ENCODE results near the gene NFX1.

NFX1 gene

DNA sequence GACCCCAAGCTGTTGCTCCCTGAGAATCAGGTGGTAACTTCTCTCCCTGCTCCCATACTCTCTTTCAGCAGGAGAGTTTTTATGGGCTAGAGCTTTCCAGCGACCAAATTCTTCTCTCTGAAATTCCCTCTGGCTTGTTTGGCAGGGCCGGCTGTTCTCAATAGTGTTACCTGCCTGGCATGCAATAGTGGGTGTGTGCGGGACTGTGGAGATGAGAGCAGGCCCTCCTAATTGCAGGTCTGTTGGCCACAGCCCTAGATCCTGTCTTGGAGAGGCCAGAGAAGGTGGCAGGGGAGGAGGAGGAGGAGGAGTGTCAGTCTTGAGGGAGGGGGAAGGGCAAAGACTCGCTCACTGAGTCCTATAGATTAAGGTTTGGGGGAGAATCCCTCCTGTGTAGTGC lies 82.6 kb downstream of the NFX1 start:
- no peak for DNase-seq
- no peak for TF ChIP-seq CTCF (IDR thresholded peaks at IDR 0.05)
- H3K27me3 Mint-ChIP-seq (ENCODE audit: low read depth, poor library complexity), result no peaks in the 10 kb centered on the region
- peaks cover 59% of the 10 kb centered on the region for H3K4me1 Mint-ChIP-seq
- no peak overlapping the region for H3K4me3 Mint-ChIP-seq
- H3K27ac Mint-ChIP-seq, result peak overlapping the region; percentile 71
- no peaks in the 10 kb centered on the region for H3K9me3 Mint-ChIP-seq
- H3K36me3 Mint-ChIP-seq (ENCODE audit: low read depth), result peaks cover 18% of the 10 kb centered on the region

DNA sequence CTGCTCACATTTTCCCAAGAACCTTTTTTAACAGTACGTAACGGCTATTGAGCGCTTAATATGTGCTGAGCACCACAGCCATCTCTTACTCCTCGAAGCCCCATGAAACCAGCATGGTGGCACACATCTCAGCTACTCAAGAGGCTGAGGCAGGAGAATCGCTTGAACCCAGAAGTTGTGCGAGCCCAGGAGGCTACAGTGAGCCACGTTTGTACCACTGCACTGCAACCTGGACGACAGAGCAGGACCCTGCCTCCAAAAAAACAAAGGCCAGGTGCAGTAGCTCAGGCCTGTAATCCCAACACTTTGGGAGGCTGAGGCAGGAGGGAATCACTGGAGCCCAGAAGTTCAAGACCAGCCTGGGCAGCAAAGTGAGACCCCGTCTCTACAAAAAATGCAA lies 83.9 kb downstream of the NFX1 start:
- no peak overlapping the region for H3K4me3 Mint-ChIP-seq
- DNase-seq, result no peak
- H3K4me1 Mint-ChIP-seq, result peaks cover 59% of the 10 kb centered on the region
- no peaks in the 10 kb centered on the region for H3K27me3 Mint-ChIP-seq (ENCODE audit: low read depth, poor library complexity)
- H3K36me3 Mint-ChIP-seq (ENCODE audit: low read depth), result peaks cover 10% of the 10 kb centered on the region
- no peaks in the 10 kb centered on the region for H3K9me3 Mint-ChIP-seq
- H3K27ac Mint-ChIP-seq, result peak overlapping the region; percentile 41
- TF ChIP-seq CTCF (IDR thresholded peaks at IDR 0.05), result no peak

DNA sequence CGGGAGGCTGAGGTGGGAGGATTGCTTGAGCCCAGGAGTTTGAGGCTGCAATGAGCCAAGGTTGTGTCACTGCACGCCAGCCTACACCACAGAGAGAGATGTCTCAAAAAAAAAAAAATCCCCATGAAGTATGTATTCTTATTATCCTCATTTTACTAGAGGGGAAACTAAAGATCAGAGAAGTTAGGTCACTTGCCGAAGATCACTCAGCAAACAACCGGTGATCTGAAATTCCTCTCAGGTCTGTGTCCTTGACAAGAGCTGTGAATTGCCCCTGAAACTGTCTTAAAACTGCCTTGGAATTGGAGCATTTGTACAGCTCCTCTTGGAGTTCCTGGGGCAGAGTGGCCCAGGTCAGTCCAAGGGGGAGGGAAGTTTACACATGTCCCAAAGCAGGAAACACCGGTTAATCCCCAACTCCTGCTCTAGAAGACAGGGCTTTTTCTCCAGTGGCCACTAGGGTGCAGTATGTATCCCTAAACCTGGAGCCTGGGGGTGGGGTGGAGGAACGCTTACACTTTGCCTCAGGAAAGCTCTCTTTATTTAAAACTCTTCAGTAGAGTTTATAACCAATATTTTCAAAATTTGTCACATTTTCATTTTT lies 84.4 kb downstream of the NFX1 start:
- Mint-ChIP-seq H3K27ac (peak overlapping the region; percentile 99), H3K36me3 (ENCODE audit: low read depth) (peaks cover 5% of the 10 kb centered on the region), H3K4me1 (peaks cover 62% of the 10 kb centered on the region), H3K9me3 (no peaks in the 10 kb centered on the region), H3K4me3 (peak overlapping the region; percentile 65), H3K27me3 (ENCODE audit: low read depth, poor library complexity) (peaks cover 4% of the 10 kb centered on the region)
- DNase-seq, result peak; percentile 73
- peak; percentile 86 for TF ChIP-seq CTCF (IDR thresholded peaks at IDR 0.05)

DNA sequence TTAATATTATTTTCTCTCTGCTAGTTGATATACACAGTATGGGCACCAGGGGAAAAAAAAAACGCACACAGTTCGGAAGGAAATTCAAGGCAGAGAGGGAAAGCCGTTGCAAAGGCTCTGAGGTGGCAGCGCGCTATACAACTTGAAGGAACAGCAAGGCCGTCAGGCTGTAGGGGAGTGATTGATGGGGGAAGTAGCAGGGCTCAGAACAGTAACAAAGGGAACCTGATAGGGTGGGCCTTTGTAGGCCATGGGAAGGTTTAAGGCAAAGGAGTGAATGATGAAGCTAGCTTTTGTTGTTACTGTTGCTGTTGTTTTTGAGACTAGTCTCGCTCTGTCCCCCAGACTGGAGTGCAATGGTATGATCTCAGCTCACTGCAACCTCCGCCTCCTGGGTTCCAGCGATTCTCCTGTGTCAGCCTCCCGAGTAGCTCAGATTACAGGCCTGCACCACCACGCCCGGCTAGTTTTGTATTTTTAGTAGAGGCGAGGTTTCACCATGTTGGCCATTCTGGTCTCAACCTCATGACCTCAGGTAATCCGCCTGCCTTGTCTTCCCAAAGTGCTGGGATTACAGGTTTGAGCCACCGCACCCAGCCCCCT lies 85.0 kb downstream of the NFX1 start:
- Mint-ChIP-seq H3K27me3 (ENCODE audit: low read depth, poor library complexity) (peaks cover 4% of the 10 kb centered on the region), H3K27ac (peak overlapping the region; percentile 99), H3K36me3 (ENCODE audit: low read depth) (no peaks in the 10 kb centered on the region), H3K9me3 (no peaks in the 10 kb centered on the region), H3K4me1 (peaks cover 63% of the 10 kb centered on the region), H3K4me3 (peak overlapping the region; percentile 65)
- DNase-seq, result peak; percentile 50
- TF ChIP-seq CTCF (IDR thresholded peaks at IDR 0.05), result no peak

- Mint-ChIP-seq H3K27ac (peak overlapping the region; percentile 99), H3K4me1 (peaks cover 66% of the 10 kb centered on the region), H3K27me3 (ENCODE audit: low read depth, poor library complexity) (peaks cover 4% of the 10 kb centered on the region), H3K4me3 (peak overlapping the region; percentile 12), H3K36me3 (ENCODE audit: low read depth) (no peaks in the 10 kb centered on the region), H3K9me3 (no peaks in the 10 kb centered on the region)
- no peak for TF ChIP-seq CTCF (IDR thresholded peaks at IDR 0.05)
- no peak for DNase-seq
Measured at GRCh38 chr9:33375841-33376321, 85.6 kb downstream of the NFX1 start.
